ENCODE data around the gene ADK. TPM values are rescaled to one million over a fixed set of nuclear protein-coding genes. Genes with fewer than 3 reads are reported as not detected.
"Not testable (repeated sequence)": the region's sequence is repeated elsewhere in the genome, so short reads cannot be mapped to it uniquely, and the experiment has no call there.

ADK gene
- total RNA-seq, 1 donor from 2014 or later = 62.0 TPM

DNA sequence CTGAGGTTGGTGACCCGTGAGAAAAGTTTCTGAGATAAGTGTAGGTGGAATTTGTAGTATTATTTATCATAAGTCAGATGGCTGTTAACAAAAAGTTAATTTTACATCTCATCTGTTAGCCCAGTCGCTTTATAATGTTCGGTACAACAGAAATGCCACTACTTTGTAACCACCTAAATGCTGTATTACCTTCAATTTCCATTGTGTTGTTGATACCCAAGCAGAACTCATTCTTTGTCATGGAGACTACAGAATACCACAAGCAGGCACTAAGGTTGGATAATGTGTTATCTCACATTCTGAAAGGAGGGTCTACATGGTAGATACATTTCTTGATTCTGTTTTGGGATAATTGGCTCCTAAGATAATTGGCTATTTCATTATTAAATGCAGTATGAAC is 425.6 kb downstream of the ADK start:
- H3K4me2 ChIP-seq (ENCODE audit: low read length) = no peak overlapping the region
- no peaks in the 10 kb centered on the region for H3K27me3 ChIP-seq (ENCODE audit: insufficient read depth, low read length)
- no peak overlapping the region for H3K4me3 ChIP-seq (ENCODE audit: insufficient read depth, low read depth, low read length)
- no peaks in the 10 kb centered on the region for H3K27me3 Mint-ChIP-seq (ENCODE audit: low read depth, unreplicated experiment)
- H2AFZ ChIP-seq (ENCODE audit: low read depth, low read length) = no peak overlapping the region
- TF ChIP-seq, protein P1, sequence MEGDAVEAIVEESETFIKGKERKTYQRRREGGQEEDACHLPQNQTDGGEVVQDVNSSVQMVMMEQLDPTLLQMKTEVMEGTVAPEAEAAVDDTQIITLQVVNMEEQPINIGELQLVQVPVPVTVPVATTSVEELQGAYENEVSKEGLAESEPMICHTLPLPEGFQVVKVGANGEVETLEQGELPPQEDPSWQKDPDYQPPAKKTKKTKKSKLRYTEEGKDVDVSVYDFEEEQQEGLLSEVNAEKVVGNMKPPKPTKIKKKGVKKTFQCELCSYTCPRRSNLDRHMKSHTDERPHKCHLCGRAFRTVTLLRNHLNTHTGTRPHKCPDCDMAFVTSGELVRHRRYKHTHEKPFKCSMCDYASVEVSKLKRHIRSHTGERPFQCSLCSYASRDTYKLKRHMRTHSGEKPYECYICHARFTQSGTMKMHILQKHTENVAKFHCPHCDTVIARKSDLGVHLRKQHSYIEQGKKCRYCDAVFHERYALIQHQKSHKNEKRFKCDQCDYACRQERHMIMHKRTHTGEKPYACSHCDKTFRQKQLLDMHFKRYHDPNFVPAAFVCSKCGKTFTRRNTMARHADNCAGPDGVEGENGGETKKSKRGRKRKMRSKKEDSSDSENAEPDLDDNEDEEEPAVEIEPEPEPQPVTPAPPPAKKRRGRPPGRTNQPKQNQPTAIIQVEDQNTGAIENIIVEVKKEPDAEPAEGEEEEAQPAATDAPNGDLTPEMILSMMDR (IDR thresholded peaks at IDR 0.05; ENCODE audit: insufficient read depth, low read depth, low read length) = no peak
- no peak for TF ChIP-seq EZH2 (IDR thresholded peaks at IDR 0.05; ENCODE audit: insufficient read depth, low read length)
- H3K4me3 Mint-ChIP-seq (ENCODE audit: unreplicated experiment) = no peak overlapping the region
- H3K79me2 ChIP-seq (ENCODE audit: insufficient read depth, low read length) = no peaks in the 10 kb centered on the region
- H3K4me1 Mint-ChIP-seq (ENCODE audit: low read depth, unreplicated experiment) = no peaks in the 10 kb centered on the region
- H3K4me1 ChIP-seq (ENCODE audit: insufficient read depth, low read length) = no peaks in the 10 kb centered on the region
- no peaks in the 10 kb centered on the region for H3K36me3 ChIP-seq (ENCODE audit: insufficient read depth, low read length)
- no peaks in the 10 kb centered on the region for H4K20me1 ChIP-seq (ENCODE audit: insufficient read depth, low read length)
- peaks cover 25% of the 10 kb centered on the region for H3K36me3 Mint-ChIP-seq (ENCODE audit: low read depth, unreplicated experiment)
- FAIRE-seq = no peak
- H3K9ac ChIP-seq (ENCODE audit: low read length) = no peak overlapping the region
- no peak overlapping the region for H3K27ac ChIP-seq (ENCODE audit: low read depth, low read length)
- H3K27ac Mint-ChIP-seq (ENCODE audit: unreplicated experiment) = no peak overlapping the region
- no peak for DNase-seq (ENCODE audit: low read depth)
- peaks cover 2% of the 10 kb centered on the region for H3K9me3 Mint-ChIP-seq (ENCODE audit: unreplicated experiment)
- H3K9me3 ChIP-seq (ENCODE audit: insufficient read depth, low read depth, low read length) = no peaks in the 10 kb centered on the region

DNA sequence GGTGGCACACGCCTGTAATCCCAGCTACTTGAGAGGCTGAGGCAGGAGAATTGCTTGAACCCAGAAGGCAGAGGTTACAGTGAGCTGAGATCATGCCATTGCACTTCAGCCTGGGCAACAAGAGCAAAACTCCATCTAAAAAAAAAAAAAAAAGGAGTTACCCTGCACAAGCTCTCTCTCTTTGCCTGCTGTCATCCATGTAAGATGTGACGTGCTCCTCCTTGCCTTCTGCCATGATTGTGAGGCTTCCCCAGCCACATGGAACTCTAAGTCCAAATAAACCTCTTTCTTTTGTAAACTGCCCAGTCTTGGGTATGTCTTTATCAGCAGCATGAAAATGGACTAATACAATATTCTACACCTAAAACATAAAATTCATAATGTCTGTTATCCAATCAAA is 429.4 kb downstream of the ADK start:
- H3K27ac Mint-ChIP-seq (ENCODE audit: unreplicated experiment); H3K36me3 ChIP-seq (ENCODE audit: insufficient read depth, low read length); H3K36me3 Mint-ChIP-seq (ENCODE audit: low read depth, unreplicated experiment); H3K4me2 ChIP-seq (ENCODE audit: low read length); H3K4me3 ChIP-seq (ENCODE audit: insufficient read depth, low read depth, low read length); H3K9me3 Mint-ChIP-seq (ENCODE audit: unreplicated experiment); H3K4me1 Mint-ChIP-seq (ENCODE audit: low read depth, unreplicated experiment); H3K79me2 ChIP-seq (ENCODE audit: insufficient read depth, low read length); H2AFZ ChIP-seq (ENCODE audit: low read depth, low read length); DNase-seq (ENCODE audit: low read depth); H3K4me1 ChIP-seq (ENCODE audit: insufficient read depth, low read length); H3K27me3 ChIP-seq (ENCODE audit: insufficient read depth, low read length); H3K27me3 Mint-ChIP-seq (ENCODE audit: low read depth, unreplicated experiment); FAIRE-seq; H3K27ac ChIP-seq (ENCODE audit: low read depth, low read length); H3K9me3 ChIP-seq (ENCODE audit: insufficient read depth, low read depth, low read length); H3K4me3 Mint-ChIP-seq (ENCODE audit: unreplicated experiment); H4K20me1 ChIP-seq (ENCODE audit: insufficient read depth, low read length); H3K9ac ChIP-seq (ENCODE audit: low read length): not testable (repeated sequence)

DNA sequence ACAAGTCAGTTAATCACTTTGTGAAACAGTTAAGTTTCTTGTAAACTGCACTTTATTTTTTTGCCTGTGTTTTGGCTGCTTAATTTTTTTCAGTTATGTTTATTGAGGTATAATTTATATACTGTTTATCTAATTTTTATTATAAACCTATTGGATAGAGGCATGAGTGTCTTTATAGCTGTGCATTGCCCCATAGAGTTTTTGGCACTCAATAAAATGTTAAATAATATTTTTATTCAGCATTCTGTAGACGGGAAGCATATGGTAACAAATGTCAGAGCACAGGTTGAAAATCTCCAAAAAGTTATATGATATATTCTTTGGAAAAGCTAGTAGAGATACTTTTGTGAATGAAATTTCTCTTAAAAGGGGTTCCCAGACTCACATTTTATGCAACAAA is 431.5 kb downstream of the ADK start:
- no peak overlapping the region for H3K4me3 Mint-ChIP-seq (ENCODE audit: unreplicated experiment)
- H3K9me3 ChIP-seq (ENCODE audit: insufficient read depth, low read depth, low read length) = no peaks in the 10 kb centered on the region
- no peak for TF ChIP-seq EZH2 (IDR thresholded peaks at IDR 0.05; ENCODE audit: insufficient read depth, low read length)
- TF ChIP-seq, protein P1 (IDR thresholded peaks at IDR 0.05; ENCODE audit: insufficient read depth, low read depth, low read length) = no peak

More for the DNA sequence above, 431.5 kb downstream of the ADK start:
- Histone ChIP-seq H3K4me1 (ENCODE audit: insufficient read depth, low read length) (peaks cover 11% of the 10 kb centered on the region), H3K27me3 (ENCODE audit: insufficient read depth, low read length) (no peaks in the 10 kb centered on the region), H3K27ac (ENCODE audit: low read depth, low read length) (no peak overlapping the region), H3K79me2 (ENCODE audit: insufficient read depth, low read length) (no peaks in the 10 kb centered on the region), H3K4me2 (ENCODE audit: low read length) (no peak overlapping the region), H3K4me3 (ENCODE audit: insufficient read depth, low read depth, low read length) (no peak overlapping the region), H3K36me3 (ENCODE audit: insufficient read depth, low read length) (no peaks in the 10 kb centered on the region), H2AFZ (ENCODE audit: low read depth, low read length) (no peak overlapping the region), H4K20me1 (ENCODE audit: insufficient read depth, low read length) (no peaks in the 10 kb centered on the region), H3K9ac (ENCODE audit: low read length) (no peak overlapping the region)
- Mint-ChIP-seq H3K4me1 (ENCODE audit: low read depth, unreplicated experiment) (peaks cover 8% of the 10 kb centered on the region), H3K9me3 (ENCODE audit: unreplicated experiment) (peaks cover 2% of the 10 kb centered on the region), H3K36me3 (ENCODE audit: low read depth, unreplicated experiment) (peaks cover 9% of the 10 kb centered on the region), H3K27me3 (ENCODE audit: low read depth, unreplicated experiment) (no peaks in the 10 kb centered on the region), H3K27ac (ENCODE audit: unreplicated experiment) (no peak overlapping the region)
- FAIRE-seq (no peak), DNase-seq (ENCODE audit: low read depth) (no peak)
